ENCODE measurements around the gene FLRT3. TPM values are rescaled to one million over a fixed set of nuclear protein-coding genes. Genes with fewer than 3 reads are reported as not detected.

FLRT3 gene
- total RNA-seq, 1 donor from 2014 or later, result 60.7 TPM

DNA sequence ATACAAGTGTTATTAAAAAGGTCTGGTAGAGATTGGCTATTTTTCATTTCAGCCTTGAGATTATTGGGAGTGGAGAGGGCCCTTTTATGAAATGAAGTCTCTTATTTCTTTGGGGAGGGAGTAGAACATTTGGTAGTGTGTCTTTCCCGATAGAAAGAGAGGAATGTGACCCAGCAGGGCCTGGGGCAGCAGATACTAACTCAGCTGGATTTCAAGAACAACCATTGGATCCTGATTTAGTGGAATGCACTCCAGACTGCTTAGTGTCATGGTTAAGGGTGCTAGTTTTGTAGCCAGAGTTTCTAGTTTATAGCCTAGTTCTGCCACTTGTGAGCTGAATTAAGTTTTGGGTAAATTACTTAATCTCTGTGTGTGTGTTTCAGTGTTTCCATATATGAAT, 18.4 kb upstream of the FLRT3 start:
- H3K4me3 ChIP-seq, result no peak overlapping the region
- DNase-seq, result no peak
- ATAC-seq, result no peak
- intact Hi-C loops (cut with DNase I), result no loop called here
- no peak overlapping the region for H3K27ac ChIP-seq
- H3K4me1 ChIP-seq, result no peaks in the 10 kb centered on the region
- no peaks in the 10 kb centered on the region for H3K36me3 ChIP-seq
- H3K27me3 ChIP-seq (ENCODE audit: low read depth), result no peaks in the 10 kb centered on the region
- TF ChIP-seq, protein P1, sequence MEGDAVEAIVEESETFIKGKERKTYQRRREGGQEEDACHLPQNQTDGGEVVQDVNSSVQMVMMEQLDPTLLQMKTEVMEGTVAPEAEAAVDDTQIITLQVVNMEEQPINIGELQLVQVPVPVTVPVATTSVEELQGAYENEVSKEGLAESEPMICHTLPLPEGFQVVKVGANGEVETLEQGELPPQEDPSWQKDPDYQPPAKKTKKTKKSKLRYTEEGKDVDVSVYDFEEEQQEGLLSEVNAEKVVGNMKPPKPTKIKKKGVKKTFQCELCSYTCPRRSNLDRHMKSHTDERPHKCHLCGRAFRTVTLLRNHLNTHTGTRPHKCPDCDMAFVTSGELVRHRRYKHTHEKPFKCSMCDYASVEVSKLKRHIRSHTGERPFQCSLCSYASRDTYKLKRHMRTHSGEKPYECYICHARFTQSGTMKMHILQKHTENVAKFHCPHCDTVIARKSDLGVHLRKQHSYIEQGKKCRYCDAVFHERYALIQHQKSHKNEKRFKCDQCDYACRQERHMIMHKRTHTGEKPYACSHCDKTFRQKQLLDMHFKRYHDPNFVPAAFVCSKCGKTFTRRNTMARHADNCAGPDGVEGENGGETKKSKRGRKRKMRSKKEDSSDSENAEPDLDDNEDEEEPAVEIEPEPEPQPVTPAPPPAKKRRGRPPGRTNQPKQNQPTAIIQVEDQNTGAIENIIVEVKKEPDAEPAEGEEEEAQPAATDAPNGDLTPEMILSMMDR (IDR thresholded peaks at IDR 0.05), result no peak
- no peaks in the 10 kb centered on the region for H3K9me3 ChIP-seq

DNA sequence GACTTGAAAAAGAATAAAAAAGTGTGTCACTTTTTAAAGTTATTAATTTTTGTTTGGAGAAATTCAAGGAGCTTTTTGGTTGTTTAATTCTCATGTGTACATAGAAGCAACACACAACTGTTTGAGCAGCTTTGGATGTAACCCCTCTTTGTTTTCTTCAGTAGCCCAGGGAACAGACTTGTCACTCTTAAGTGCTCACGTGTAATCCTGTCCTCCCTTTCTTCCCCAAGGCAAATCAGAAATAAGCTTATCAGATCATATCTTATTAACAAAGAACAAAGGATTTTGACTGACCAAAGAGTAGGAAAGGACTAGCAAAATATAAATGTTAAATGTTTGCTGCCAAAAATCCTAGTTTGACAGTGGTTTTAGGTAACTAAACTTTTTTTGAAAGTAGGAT, 7.3 kb upstream of the FLRT3 start:
- ATAC-seq, result no peak

DNA sequence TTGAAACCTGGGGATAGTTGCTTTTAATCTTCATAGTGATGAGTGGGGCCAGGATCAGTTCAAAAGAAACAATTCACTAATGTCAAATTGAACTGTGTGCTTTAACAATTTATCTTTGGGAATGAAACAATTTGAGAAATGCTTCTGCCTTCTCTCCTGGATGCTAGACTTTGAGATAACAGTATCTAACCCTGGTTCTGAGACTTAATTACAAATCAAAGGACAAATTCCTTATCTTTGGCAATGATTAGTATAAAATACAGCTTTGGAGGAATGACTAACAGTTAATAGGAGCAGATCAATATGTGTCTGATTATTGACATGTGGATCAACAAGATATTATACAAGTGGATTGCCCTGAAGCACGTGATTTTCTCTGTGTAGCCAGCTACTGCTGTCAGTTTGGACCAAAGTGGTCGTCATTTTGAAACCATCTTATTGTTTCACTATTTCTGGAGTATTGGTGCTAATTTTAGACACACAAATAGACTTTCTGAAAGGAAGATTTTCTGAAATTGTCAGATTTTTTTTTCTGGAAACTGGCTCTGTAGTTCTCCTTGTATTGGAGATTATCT, 6.2 kb upstream of the FLRT3 start:
- Histone ChIP-seq H3K4me1 (no peaks in the 10 kb centered on the region), H3K4me3 (no peak overlapping the region), H3K9me3 (no peaks in the 10 kb centered on the region), H3K27me3 (ENCODE audit: low read depth) (no peaks in the 10 kb centered on the region), H3K36me3 (no peaks in the 10 kb centered on the region), H3K27ac (no peak overlapping the region)
- TF ChIP-seq, protein P1 (IDR thresholded peaks at IDR 0.05), result no peak
- intact Hi-C loops (cut with DNase I), result no loop called here
- DNase-seq, result no peak
- no peak for ATAC-seq

More for the DNA sequence above, 7.3 kb upstream of the FLRT3 start:
- no peak for DNase-seq
- H3K9me3 ChIP-seq, result no peaks in the 10 kb centered on the region
- no peaks in the 10 kb centered on the region for H3K4me1 ChIP-seq
- H3K4me3 ChIP-seq, result no peak overlapping the region
- no peaks in the 10 kb centered on the region for H3K36me3 ChIP-seq
- H3K27ac ChIP-seq, result no peak overlapping the region
- TF ChIP-seq, protein P1 (IDR thresholded peaks at IDR 0.05), result no peak
- H3K27me3 ChIP-seq (ENCODE audit: low read depth), result no peaks in the 10 kb centered on the region
- intact Hi-C loops (cut with DNase I), result no loop called here

DNA sequence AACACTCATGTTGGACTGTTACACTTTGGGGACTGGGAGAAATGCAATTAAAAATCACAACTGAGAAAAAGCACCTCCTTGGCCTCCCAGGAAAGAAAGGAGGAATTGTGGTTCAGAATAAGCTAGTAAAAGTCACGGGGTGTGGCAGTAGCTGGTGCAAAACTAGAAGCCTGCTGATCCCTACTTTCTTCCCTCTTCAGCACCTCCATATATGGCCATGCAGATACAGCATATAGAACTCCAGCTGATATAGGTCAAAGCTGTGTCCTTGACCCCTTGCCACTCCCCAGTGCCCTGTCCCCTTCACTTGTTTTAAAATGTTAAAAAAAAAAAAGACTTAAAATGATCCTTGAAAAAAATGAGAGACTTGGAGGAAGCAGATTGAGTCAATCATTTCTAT, 5.5 kb upstream of the FLRT3 start:
- no peak for ATAC-seq
- H3K4me1 ChIP-seq, result no peaks in the 10 kb centered on the region

DNA sequence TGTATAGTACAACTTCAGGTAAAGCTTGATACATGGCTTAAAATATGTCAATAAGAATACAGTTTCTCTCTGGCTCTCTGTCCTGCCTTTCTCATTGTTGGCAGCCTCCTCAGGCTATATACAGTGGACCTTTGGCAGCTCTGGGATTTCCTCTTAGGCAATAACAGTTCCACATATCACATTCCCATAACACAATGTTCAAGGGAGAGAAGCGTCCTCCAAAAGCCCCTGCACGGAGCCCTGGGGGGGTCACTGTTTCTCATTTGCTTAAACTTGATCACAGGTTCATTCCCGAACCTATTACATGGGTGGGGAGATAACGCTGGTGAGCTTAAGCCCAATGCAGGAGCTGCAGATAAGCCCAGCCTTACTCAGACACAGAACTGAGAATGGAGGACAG, 4.4 kb upstream of the FLRT3 start:
- H3K4me1 ChIP-seq, result no peaks in the 10 kb centered on the region
- ATAC-seq, result no peak
- H3K27ac ChIP-seq, result no peak overlapping the region
- no peaks in the 10 kb centered on the region for H3K27me3 ChIP-seq (ENCODE audit: low read depth)
- H3K4me3 ChIP-seq, result no peak overlapping the region
- H3K36me3 ChIP-seq, result no peaks in the 10 kb centered on the region
- intact Hi-C loops (cut with DNase I), result no loop called here
- H3K9me3 ChIP-seq, result no peaks in the 10 kb centered on the region
- DNase-seq, result no peak
- TF ChIP-seq, protein P1 (IDR thresholded peaks at IDR 0.05), result no peak

More for the DNA sequence above, 5.5 kb upstream of the FLRT3 start:
- no peak overlapping the region for H3K4me3 ChIP-seq
- no peaks in the 10 kb centered on the region for H3K9me3 ChIP-seq
- no peak for DNase-seq
- no peak overlapping the region for H3K27ac ChIP-seq
- TF ChIP-seq, protein P1 (IDR thresholded peaks at IDR 0.05), result no peak
- intact Hi-C loops (cut with DNase I), result no loop called here
- no peaks in the 10 kb centered on the region for H3K27me3 ChIP-seq (ENCODE audit: low read depth)
- no peaks in the 10 kb centered on the region for H3K36me3 ChIP-seq

All from lower lobe of right lung (tissue), 2 donors.